T-helper 22 cell (primary cell): ENCODE data around the gene CLCA1.
"Not testable (repeated sequence)": the region's sequence is repeated elsewhere in the genome, so short reads cannot be mapped to it uniquely, and the experiment has no call there.

Experiments
- DNase-seq: peaks from one replicate; pipeline ENCODE4 v3.0.0-alpha.2; 2020; ENCODE audit warnings: low read depth

CLCA1 gene

GRCh38 chr1:86466109-86466844 lies 2.5 kb upstream of the CLCA1 start:
- no peak for DNase-seq

- DNase-seq, result no peak
Observed at GRCh38 chr1:86466986-86467385, 1.7 kb upstream of the CLCA1 start.

GRCh38 chr1:86470859-86471258 lies 2.1 kb downstream of the CLCA1 start:
- DNase-seq, result no peak

- DNase-seq, result no peak
Observed at GRCh38 chr1:86471291-86471690, 2.6 kb downstream of the CLCA1 start.

GRCh38 chr1:86472152-86472551 lies 3.4 kb downstream of the CLCA1 start:
- no peak for DNase-seq

- DNase-seq, result no peak
Observed at GRCh38 chr1:86472767-86473166, 4.0 kb downstream of the CLCA1 start.

- DNase-seq, result no peak
Observed at GRCh38 chr1:86477256-86477655, 8.5 kb downstream of the CLCA1 start.

GRCh38 chr1:86477682-86478081 lies 9.0 kb downstream of the CLCA1 start:
- no peak for DNase-seq

GRCh38 chr1:86478416-86479156 lies 9.9 kb downstream of the CLCA1 start:
- no peak for DNase-seq

- DNase-seq, result no peak
Observed at GRCh38 chr1:86481966-86482365, 13.2 kb downstream of the CLCA1 start.

- DNase-seq, result no peak
Observed at GRCh38 chr1:86487131-86487810, 18.5 kb downstream of the CLCA1 start.

GRCh38 chr1:86487811-86488141 lies 19.0 kb downstream of the CLCA1 start:
- DNase-seq, result no peak

- no peak for DNase-seq
Observed at GRCh38 chr1:86489242-86489878, 20.6 kb downstream of the CLCA1 start.

GRCh38 chr1:86491171-86491950 lies 22.6 kb downstream of the CLCA1 start:
- no peak for DNase-seq

- DNase-seq, result no peak
Observed at GRCh38 chr1:86498281-86498680, 29.6 kb downstream of the CLCA1 start.

GRCh38 chr1:86499987-86500593 lies 31.4 kb downstream of the CLCA1 start:
- DNase-seq, result no peak

- no peak for DNase-seq
Observed at GRCh38 chr1:86500714-86501113, 32.0 kb downstream of the CLCA1 start.

- not testable (repeated sequence) for DNase-seq
Observed at GRCh38 chr1:86502125-86502646, 33.5 kb downstream of the CLCA1 start.

GRCh38 chr1:86502721-86503405 lies 34.1 kb downstream of the CLCA1 start:
- no peak for DNase-seq

GRCh38 chr1:86503406-86504136 lies 34.8 kb downstream of the CLCA1 start:
- no peak for DNase-seq
